Measurements from ENCODE around the gene TECPR2.
"Not testable (repeated sequence)": the region's sequence is repeated elsewhere in the genome, so short reads cannot be mapped to it uniquely, and the experiment has no call there.

TECPR2 gene

DNA sequence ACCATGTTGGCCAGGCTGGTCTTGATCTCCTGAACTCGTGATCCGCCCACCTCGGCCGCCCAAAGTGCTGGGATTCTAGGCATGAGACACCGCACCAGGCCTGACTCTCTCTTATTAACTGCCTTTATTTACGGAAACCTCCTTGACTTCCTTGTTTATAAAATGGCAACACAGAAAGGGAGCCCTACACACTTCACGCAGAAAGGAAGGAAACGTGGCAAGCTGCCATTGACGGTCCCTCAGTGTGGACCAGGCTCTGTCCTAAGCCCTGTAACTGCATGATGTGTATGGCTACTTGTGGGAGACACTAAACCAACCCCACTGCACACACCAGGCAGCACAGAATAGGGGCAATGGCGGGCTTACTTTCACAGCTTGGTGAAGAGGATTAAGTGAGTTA lies 11.7 kb upstream of the TECPR2 start:
- Histone ChIP-seq H3K4me1 (ENCODE audit: control insufficient read depth in 2 of 2, insufficient read depth in 2 of 2, low read length in 2 of 2) (no peaks in the 10 kb centered on the region), H3K27ac (ENCODE audit: low read depth in 2 of 2, low read length in 2 of 2) (no peak overlapping the region), H3K9me3 (ENCODE audit: control insufficient read depth in 2 of 2, low read length in 2 of 2) (no peaks in the 10 kb centered on the region), H3K27me3 (ENCODE audit: control insufficient read depth in 2 of 2, insufficient read depth in 2 of 2, low read length in 2 of 2) (no peaks in the 10 kb centered on the region), H3K9ac (ENCODE audit: low read depth in 1 of 2, low read length in 2 of 2) (no peak overlapping the region), H3K4me3 (ENCODE audit: low read length in 2 of 2) (no peak overlapping the region), H3K36me3 (ENCODE audit: control insufficient read depth in 2 of 2, insufficient read depth in 2 of 2, low read length in 2 of 2) (peaks cover 46 to 62% of the 10 kb centered on the region in 2 donors)

DNA sequence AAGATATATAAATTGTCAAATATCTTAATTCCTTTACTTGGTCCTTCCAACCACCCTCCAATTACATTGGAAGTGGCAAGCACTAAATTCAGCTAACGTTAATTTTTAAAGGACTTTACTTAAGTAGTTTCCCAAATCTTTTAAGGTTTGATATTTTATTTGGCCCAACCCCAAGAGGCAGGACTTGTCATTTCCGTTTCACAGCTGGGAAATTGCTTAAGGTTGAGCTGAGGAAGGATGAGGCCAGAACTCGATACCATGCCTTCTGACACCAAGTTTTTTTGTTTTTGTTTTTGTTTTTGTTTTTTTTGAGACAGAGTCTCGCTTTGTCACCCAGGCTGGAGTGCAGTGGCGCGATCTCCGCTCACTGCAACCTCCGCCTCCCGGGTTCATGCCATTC lies 11.1 kb upstream of the TECPR2 start:
- not testable (repeated sequence) for H3K27ac ChIP-seq (ENCODE audit: low read depth in 2 of 2, low read length in 2 of 2); H3K9me3 ChIP-seq (ENCODE audit: control insufficient read depth in 2 of 2, low read length in 2 of 2)

DNA sequence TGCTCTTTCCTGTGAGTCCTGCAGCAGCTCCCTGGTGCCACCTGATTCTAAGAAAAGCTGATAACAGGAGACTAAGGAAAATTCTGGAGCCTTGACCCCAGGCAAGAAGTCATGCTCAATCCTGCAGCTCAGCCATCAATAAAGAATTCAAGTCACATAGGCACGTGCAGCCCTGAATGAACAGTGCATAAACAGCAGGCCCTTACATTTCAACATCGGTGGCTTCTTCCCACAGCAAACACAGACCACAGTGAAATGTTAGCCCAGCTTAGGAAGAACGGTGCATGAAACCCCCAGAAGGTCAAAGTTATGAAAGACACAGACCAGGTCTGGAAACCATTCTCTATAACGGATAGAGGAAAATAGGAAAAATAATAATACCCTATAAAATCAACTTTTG lies 10.5 kb upstream of the TECPR2 start:
- Histone ChIP-seq H3K9me3 (ENCODE audit: control insufficient read depth in 2 of 2, low read length in 2 of 2) (no peaks in the 10 kb centered on the region), H3K4me3 (ENCODE audit: low read length in 2 of 2) (no peak overlapping the region), H3K27ac (ENCODE audit: low read depth in 2 of 2, low read length in 2 of 2) (no peak overlapping the region), H3K9ac (ENCODE audit: low read depth in 1 of 2, low read length in 2 of 2) (no peak overlapping the region), H3K4me1 (ENCODE audit: control insufficient read depth in 2 of 2, insufficient read depth in 2 of 2, low read length in 2 of 2) (no peaks in the 10 kb centered on the region), H3K36me3 (ENCODE audit: control insufficient read depth in 2 of 2, insufficient read depth in 2 of 2, low read length in 2 of 2) (peaks cover 38 to 61% of the 10 kb centered on the region in 2 donors), H3K27me3 (ENCODE audit: control insufficient read depth in 2 of 2, insufficient read depth in 2 of 2, low read length in 2 of 2) (no peaks in the 10 kb centered on the region)

More for the DNA sequence above, 11.1 kb upstream of the TECPR2 start:
- not testable (repeated sequence) for H3K4me1 ChIP-seq (ENCODE audit: control insufficient read depth in 2 of 2, insufficient read depth in 2 of 2, low read length in 2 of 2); H3K4me3 ChIP-seq (ENCODE audit: low read length in 2 of 2); H3K9ac ChIP-seq (ENCODE audit: low read depth in 1 of 2, low read length in 2 of 2); H3K27me3 ChIP-seq (ENCODE audit: control insufficient read depth in 2 of 2, insufficient read depth in 2 of 2, low read length in 2 of 2)
- H3K36me3 ChIP-seq (ENCODE audit: control insufficient read depth in 2 of 2, insufficient read depth in 2 of 2, low read length in 2 of 2) = peaks cover 43 to 63% of the 10 kb centered on the region in 2 donors

DNA sequence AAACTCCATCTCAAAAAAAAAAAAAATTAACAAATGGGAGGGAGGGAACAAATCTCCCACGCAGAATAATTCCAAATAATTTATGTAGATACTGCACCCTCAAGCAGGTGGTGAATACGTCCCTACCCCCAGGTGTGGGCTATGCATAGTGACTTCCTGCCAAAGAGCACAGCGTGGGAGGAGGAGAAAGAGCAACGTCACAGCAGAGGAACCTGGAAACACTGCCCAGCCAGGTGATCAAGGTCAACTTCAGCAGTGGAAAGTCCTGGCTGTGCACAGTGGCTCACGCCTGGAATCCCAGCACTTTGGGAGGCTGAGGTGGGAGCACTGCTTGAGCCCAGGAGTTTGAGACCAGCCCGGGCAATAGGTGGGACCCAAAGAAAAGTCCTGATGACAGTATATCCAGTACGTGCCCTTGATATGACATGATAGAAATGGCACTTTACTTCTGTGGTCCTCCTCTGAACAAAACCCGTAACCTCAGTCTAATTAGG lies 9.6 kb upstream of the TECPR2 start:
- Histone ChIP-seq H3K27me3 (ENCODE audit: control insufficient read depth in 2 of 2, insufficient read depth in 2 of 2, low read length in 2 of 2) (no peaks in the 10 kb centered on the region), H3K9ac (ENCODE audit: low read depth in 1 of 2, low read length in 2 of 2) (no peak overlapping the region), H3K9me3 (ENCODE audit: control insufficient read depth in 2 of 2, low read length in 2 of 2) (no peaks in the 10 kb centered on the region), H3K4me3 (ENCODE audit: low read length in 2 of 2) (no peak overlapping the region), H3K4me1 (ENCODE audit: control insufficient read depth in 2 of 2, insufficient read depth in 2 of 2, low read length in 2 of 2) (no peaks in the 10 kb centered on the region), H3K27ac (ENCODE audit: low read depth in 2 of 2, low read length in 2 of 2) (no peak overlapping the region), H3K36me3 (ENCODE audit: control insufficient read depth in 2 of 2, insufficient read depth in 2 of 2, low read length in 2 of 2) (peaks cover 42 to 64% of the 10 kb centered on the region in 2 donors)

DNA sequence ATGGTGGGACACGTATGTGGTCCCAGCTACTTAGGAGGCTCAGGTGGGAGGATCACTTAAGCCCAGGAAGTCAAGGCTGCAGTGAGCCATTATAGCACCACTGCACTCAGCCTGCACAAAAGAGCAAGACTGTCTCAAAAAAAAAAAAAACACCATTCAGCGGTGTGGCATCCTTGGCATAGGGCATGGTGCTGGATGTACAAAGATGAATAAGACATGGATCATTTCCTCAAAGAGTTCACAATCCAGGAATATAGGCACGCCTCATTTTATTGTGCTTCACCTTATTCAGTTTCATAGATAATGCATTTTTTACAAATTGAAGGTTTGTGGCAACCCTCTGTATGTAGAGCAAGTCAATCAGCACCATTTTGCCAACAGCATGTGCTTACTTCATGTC lies 6.5 kb upstream of the TECPR2 start:
- no peaks in the 10 kb centered on the region for H3K9me3 ChIP-seq (ENCODE audit: control insufficient read depth in 2 of 2, low read length in 2 of 2)
- no peaks in the 10 kb centered on the region for H3K4me1 ChIP-seq (ENCODE audit: control insufficient read depth in 2 of 2, insufficient read depth in 2 of 2, low read length in 2 of 2)
- peaks cover 28 to 53% of the 10 kb centered on the region in 2 donors for H3K36me3 ChIP-seq (ENCODE audit: control insufficient read depth in 2 of 2, insufficient read depth in 2 of 2, low read length in 2 of 2)
- H3K27ac ChIP-seq (ENCODE audit: low read depth in 2 of 2, low read length in 2 of 2) = no peak overlapping the region
- no peak overlapping the region for H3K4me3 ChIP-seq (ENCODE audit: low read length in 2 of 2)
- H3K27me3 ChIP-seq (ENCODE audit: control insufficient read depth in 2 of 2, insufficient read depth in 2 of 2, low read length in 2 of 2) = no peaks in the 10 kb centered on the region
- H3K9ac ChIP-seq (ENCODE audit: low read depth in 1 of 2, low read length in 2 of 2) = no peak overlapping the region

DNA sequence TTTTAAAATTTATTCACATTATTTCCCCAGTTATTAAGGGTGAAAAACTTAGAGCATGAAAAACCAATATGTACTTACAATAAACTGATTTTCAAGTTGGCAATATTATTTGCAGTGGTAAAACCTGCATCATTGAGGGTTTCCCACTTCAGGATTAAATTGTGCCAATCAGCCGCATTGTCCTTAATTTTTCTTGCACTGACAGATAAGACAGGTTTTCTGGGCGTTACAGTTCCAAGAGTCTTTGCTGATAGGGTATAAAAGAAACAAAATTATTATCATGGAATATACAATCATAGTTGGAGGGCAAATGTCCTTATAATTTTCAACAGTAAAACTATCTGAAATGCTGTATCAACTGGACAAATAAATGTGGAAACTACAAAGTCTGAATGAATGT lies 3.4 kb upstream of the TECPR2 start:
- H3K4me3 ChIP-seq (ENCODE audit: low read length in 2 of 2) = no peak overlapping the region
- H3K27ac ChIP-seq (ENCODE audit: low read depth in 2 of 2, low read length in 2 of 2) = no peak overlapping the region
- peaks cover 14 to 17% of the 10 kb centered on the region in 2 donors for H3K4me1 ChIP-seq (ENCODE audit: control insufficient read depth in 2 of 2, insufficient read depth in 2 of 2, low read length in 2 of 2)
- H3K36me3 ChIP-seq (ENCODE audit: control insufficient read depth in 2 of 2, insufficient read depth in 2 of 2, low read length in 2 of 2) = peaks cover 17 to 32% of the 10 kb centered on the region in 2 donors
- no peak overlapping the region for H3K9ac ChIP-seq (ENCODE audit: low read depth in 1 of 2, low read length in 2 of 2)
- no peaks in the 10 kb centered on the region for H3K9me3 ChIP-seq (ENCODE audit: control insufficient read depth in 2 of 2, low read length in 2 of 2)
- no peaks in the 10 kb centered on the region for H3K27me3 ChIP-seq (ENCODE audit: control insufficient read depth in 2 of 2, insufficient read depth in 2 of 2, low read length in 2 of 2)

DNA sequence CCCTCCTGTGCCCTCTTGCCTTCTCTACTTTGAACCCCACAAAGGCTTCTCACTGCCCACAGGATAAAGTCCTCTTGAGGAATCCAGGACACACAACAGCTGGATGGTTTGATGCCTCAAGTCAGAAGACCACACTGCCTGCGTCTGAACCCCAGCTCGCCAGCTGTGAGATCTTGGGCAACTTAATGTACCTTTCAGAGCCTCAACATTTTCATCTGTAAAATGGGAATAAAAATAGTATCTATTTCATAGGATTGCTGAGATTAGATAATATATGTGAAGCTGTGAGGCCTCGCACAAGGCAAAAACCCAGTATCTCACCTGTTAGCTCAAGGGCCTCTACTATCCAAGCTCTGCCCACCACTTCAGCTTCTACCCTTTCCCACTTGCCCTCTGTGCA lies 2.4 kb upstream of the TECPR2 start:
- Histone ChIP-seq H3K9ac (ENCODE audit: low read depth in 1 of 2, low read length in 2 of 2) (no peak overlapping the region), H3K4me3 (ENCODE audit: low read length in 2 of 2) (no peak overlapping the region), H3K27ac (ENCODE audit: low read depth in 2 of 2, low read length in 2 of 2) (no peak overlapping the region), H3K9me3 (ENCODE audit: control insufficient read depth in 2 of 2, low read length in 2 of 2) (no peaks in the 10 kb centered on the region), H3K27me3 (ENCODE audit: control insufficient read depth in 2 of 2, insufficient read depth in 2 of 2, low read length in 2 of 2) (no peaks in the 10 kb centered on the region), H3K36me3 (ENCODE audit: control insufficient read depth in 2 of 2, insufficient read depth in 2 of 2, low read length in 2 of 2) (peaks cover 16 to 26% of the 10 kb centered on the region in 2 donors), H3K4me1 (ENCODE audit: control insufficient read depth in 2 of 2, insufficient read depth in 2 of 2, low read length in 2 of 2) (peaks cover 14 to 17% of the 10 kb centered on the region in 2 donors)

DNA sequence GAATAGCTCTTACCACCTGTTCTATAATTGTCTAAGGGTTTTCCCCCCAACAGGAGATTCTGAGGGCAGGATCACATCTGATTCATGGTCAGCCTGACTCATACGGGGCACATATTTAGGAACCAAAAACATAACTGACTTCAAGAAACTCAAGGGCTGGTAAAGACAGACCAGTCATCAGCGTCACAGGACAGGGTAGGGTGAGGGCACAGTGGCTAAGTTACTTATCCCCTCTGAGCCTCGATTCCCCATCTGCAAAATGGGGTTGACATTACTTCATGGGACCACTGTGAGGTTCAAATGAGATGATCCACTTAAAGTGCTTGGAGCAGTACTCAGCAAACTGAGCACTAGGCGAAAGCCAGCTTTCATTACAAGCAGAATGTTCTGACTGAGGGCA lies 657 bp upstream of the TECPR2 start:
- Histone ChIP-seq H3K9me3 (ENCODE audit: control insufficient read depth in 2 of 2, low read length in 2 of 2) (no peaks in the 10 kb centered on the region), H3K4me1 (ENCODE audit: control insufficient read depth in 2 of 2, insufficient read depth in 2 of 2, low read length in 2 of 2) (peaks cover 14 to 17% of the 10 kb centered on the region in 2 donors), H3K9ac (ENCODE audit: low read depth in 1 of 2, low read length in 2 of 2) (peak overlapping the region; percentile 85 to 88), H3K36me3 (ENCODE audit: control insufficient read depth in 2 of 2, insufficient read depth in 2 of 2, low read length in 2 of 2) (peaks cover 9 to 14% of the 10 kb centered on the region in 2 donors), H3K27ac (ENCODE audit: low read depth in 2 of 2, low read length in 2 of 2) (peak overlapping the region; percentile 78 to 85), H3K27me3 (ENCODE audit: control insufficient read depth in 2 of 2, insufficient read depth in 2 of 2, low read length in 2 of 2) (no peaks in the 10 kb centered on the region), H3K4me3 (ENCODE audit: low read length in 2 of 2) (peak overlapping the region; percentile 88)

DNA sequence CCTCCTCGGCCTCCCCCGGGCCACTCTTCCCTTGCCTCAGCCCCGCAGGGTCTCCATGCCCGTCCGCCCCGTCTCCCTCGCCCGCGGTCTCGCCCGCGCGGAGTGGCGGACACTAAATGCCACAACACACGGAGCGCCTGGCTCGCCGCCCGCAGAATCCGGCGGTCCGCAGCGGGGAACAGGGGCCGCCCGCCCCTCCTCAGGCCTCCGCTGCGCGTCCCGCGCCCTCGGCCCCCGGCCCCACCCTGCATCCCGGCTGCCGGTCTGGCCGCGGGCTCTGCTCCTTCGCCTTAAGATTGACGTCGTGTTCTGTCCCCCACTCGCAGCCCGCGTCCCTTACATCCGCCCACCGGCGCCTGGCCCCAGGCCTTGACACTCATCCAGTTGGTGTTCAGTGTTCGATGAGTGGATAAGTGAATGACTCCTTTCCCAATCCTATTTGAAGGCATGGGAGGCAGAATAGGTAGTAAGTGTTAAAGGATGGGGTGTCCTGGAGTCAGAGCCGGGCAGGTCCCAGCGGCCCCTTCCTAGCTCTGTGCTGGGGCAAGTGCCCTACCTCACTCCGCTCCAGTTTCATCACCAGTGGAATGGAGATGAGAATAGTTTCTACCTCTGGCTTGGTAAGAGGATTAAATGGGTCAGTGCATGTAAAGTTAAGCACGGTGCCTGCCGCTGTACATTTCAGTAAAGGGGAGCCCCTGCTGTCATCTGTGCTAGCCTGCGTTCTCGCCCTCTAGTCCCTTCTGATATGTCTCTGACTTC lies 622 bp downstream of the TECPR2 start:
- peaks cover 1 to 2% of the 10 kb centered on the region in 2 donors for H3K36me3 ChIP-seq (ENCODE audit: control insufficient read depth in 2 of 2, insufficient read depth in 2 of 2, low read length in 2 of 2)
- H3K4me1 ChIP-seq (ENCODE audit: control insufficient read depth in 2 of 2, insufficient read depth in 2 of 2, low read length in 2 of 2) = peaks cover 14 to 17% of the 10 kb centered on the region in 2 donors

DNA sequence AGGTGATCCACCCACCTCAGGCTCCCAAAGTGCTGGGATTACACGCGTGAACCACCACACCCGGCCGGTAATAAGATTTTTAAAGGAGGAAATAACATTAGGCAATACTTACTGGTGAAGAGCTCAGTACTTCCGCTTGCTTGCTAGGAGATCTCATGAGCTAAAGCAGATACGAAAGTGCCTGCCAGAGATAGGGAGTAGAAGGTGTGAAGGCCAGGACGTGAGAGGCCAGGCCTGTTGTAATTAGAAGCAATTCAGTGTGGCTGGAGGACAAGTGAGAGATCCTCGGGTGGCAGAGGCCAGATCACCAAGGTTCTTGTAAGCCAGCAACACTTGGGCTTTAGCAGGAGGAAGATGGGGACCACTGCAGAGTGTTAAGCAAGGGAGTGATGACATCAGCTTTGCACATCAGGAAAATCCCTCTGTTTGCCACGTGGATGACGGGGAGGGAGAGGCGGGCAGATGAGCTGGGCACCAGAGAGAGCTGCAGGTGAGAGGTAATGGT lies 7.6 kb downstream of the TECPR2 start:
- Histone ChIP-seq H3K9me3 (ENCODE audit: control insufficient read depth in 2 of 2, low read length in 2 of 2) (no peaks in the 10 kb centered on the region), H3K4me1 (ENCODE audit: control insufficient read depth in 2 of 2, insufficient read depth in 2 of 2, low read length in 2 of 2) (no peaks in the 10 kb centered on the region), H3K27ac (ENCODE audit: low read depth in 2 of 2, low read length in 2 of 2) (peak overlapping the region in 1 of 2 donors; percentile 21), H3K36me3 (ENCODE audit: control insufficient read depth in 2 of 2, insufficient read depth in 2 of 2, low read length in 2 of 2) (no peaks in the 10 kb centered on the region), H3K27me3 (ENCODE audit: control insufficient read depth in 2 of 2, insufficient read depth in 2 of 2, low read length in 2 of 2) (no peaks in the 10 kb centered on the region), H3K9ac (ENCODE audit: low read depth in 1 of 2, low read length in 2 of 2) (no peak overlapping the region), H3K4me3 (ENCODE audit: low read length in 2 of 2) (no peak overlapping the region)

More for the DNA sequence above, 622 bp downstream of the TECPR2 start:
- Histone ChIP-seq H3K27ac (ENCODE audit: low read depth in 2 of 2, low read length in 2 of 2) (peak overlapping the region; percentile 83 to 85), H3K4me3 (ENCODE audit: low read length in 2 of 2) (peak overlapping the region; percentile 88), H3K9me3 (ENCODE audit: control insufficient read depth in 2 of 2, low read length in 2 of 2) (no peaks in the 10 kb centered on the region), H3K27me3 (ENCODE audit: control insufficient read depth in 2 of 2, insufficient read depth in 2 of 2, low read length in 2 of 2) (no peaks in the 10 kb centered on the region), H3K9ac (ENCODE audit: low read depth in 1 of 2, low read length in 2 of 2) (peak overlapping the region; percentile 76 to 85)

Measured in mucosa of rectum (tissue), 2 donors.